GM12872 (cell line): ENCODE results near the gene EVC.

Experiments
- TF ChIP-seq, protein P1 (sequence below): IDR thresholded peaks from 3 replicates; pipeline ENCODE4 v1.5.1; 2011; ENCODE audit warnings: low read depth, mild to moderate bottlenecking, low read length, moderate library complexity; ENCODE audit not compliant: insufficient read depth

Gene EVC

DNA sequence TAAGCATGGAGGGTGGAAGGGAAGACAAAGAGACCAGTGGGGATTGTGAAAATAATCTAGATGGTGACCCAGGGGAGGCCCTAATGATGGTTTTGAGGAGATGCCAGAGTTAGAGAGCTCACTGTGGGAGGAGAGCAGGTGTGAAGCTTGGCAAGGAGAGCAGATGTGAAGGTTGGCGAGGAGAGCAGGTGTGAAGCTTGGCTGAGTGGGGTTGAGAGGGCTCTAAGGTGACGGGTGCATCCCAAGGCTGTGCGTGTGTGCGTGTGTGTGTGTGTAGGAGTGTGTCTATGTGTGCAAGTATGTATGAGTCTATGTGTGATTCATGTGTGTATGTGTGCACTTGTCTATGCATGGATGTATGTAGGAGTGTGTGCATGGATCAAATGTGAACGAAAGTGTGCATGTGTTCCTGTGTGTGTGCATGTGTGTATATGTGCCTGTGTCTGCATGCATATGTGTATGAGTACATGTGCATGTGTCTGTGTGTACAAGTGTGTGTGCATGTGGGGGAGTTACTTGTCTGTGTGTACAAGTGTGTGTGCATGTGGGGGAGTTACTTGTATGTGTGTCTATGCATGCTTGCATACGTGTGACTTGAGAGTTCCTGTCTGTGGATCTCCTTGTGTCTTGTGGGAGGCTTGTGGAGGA is 72.0 kb downstream of the EVC start:
- TF ChIP-seq, protein P1, sequence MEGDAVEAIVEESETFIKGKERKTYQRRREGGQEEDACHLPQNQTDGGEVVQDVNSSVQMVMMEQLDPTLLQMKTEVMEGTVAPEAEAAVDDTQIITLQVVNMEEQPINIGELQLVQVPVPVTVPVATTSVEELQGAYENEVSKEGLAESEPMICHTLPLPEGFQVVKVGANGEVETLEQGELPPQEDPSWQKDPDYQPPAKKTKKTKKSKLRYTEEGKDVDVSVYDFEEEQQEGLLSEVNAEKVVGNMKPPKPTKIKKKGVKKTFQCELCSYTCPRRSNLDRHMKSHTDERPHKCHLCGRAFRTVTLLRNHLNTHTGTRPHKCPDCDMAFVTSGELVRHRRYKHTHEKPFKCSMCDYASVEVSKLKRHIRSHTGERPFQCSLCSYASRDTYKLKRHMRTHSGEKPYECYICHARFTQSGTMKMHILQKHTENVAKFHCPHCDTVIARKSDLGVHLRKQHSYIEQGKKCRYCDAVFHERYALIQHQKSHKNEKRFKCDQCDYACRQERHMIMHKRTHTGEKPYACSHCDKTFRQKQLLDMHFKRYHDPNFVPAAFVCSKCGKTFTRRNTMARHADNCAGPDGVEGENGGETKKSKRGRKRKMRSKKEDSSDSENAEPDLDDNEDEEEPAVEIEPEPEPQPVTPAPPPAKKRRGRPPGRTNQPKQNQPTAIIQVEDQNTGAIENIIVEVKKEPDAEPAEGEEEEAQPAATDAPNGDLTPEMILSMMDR: no peak

DNA sequence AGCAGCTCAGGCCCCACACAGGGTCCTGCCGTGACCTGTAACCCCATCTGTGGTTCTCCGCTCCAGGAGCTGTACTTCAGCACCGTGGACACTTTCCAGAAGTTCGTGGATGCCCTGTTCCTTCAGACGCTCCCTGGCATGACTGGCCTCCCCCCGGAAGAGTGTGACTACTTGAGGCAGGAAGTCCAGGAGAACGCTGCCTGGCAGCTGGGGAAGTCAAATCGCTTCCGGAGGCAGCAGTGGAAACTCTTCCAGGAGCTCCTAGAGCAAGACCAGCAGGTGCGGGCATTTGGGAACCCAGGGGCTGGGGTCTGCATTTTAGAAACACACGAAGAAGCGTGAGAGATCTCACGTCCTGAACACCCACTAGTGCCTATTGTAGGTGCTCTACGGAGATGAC is 72.5 kb downstream of the EVC start:
- TF ChIP-seq, protein P1: no peak

DNA sequence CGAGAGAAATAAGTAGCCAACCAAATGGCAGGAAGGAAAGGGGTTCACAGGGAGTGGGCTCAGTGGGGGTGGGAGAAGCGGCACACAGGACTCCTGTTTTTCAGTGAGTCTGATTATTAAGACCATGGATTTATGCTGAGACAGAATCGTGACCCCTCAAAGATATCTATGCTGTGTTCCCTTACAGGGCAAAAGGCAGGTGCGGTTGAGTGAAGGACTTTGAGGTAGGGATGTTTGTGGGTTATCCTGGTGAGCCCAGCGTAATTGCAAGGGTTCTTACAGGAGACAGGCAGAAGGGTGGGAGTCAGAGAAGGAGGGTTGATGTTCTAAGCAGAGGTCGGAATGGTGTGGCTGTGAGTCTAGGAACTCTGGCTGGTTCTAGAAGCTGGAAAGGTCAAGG is 73.0 kb downstream of the EVC start:
- TF ChIP-seq, protein P1: no peak

DNA sequence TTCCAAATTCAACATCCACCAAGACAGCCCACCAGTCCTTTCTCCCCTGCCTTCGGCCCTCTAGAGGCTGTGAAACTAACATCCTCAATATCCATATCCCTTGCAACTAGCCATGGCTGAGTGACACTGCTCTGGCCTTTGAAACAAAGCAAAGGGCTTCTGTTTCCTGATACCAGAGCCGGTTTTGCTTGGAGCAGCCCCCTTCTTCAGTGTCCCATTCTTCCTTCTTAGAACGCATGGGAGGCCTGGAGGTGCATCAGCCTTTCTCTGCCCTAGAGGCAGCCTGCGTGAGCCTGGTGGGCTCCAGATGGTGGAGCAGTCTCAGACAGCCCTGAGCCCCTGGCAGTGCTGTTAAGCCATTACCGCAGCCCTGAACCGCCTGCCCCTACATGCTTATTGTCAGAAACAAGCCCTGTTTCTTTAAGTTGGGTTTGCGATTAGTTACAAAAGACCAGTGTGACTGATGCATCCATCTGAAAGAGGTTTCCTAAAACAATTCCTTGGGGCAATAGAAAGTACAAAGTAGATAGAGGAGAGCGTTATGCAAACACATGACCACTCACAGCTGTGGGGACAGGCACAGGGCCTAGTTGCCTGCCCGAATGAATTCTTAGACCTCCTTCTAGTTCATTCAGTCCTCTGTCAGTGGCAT is 74.1 kb downstream of the EVC start:
- TF ChIP-seq, protein P1: no peak

DNA sequence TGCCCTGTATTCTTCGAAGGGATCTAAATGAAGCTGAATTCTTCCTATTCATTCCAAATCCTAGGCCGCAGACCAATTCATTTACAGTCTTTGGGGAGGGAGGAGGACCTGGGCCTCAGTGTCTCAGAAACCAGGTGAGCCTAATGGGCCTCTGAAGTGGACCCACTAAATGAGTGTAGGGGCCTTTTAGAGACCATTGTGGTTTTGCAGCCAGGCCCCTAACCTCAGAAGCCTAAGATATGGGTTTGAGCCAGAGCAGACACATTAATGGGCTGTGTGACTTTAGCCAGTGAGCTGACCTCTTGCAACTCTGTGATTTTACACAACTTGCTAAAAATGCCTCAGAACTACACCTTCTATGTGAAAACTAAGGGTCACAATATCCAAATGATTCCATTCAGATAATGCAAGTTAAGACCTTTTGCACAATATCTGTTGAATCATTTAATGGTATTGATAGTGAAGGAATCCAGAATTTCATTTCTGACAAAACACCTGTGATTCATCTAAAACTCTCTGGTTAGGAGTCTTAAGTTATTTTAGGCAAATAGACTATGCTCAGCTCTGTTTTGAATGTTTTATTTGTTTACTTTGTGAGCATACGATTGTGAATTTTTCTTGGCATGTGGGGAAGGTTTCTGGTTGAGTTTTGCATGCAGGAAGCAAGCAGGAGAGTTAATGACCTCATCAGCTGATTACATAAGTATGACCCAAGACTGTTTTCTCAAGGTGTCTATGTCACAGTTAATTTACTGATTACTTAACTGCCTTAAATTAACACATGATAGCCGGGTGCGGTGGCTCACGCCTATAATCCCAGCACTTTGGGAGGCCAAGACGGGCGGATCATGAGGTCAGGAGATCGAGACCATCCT is 75.0 kb downstream of the EVC start:
- TF ChIP-seq, protein P1: no peak

DNA sequence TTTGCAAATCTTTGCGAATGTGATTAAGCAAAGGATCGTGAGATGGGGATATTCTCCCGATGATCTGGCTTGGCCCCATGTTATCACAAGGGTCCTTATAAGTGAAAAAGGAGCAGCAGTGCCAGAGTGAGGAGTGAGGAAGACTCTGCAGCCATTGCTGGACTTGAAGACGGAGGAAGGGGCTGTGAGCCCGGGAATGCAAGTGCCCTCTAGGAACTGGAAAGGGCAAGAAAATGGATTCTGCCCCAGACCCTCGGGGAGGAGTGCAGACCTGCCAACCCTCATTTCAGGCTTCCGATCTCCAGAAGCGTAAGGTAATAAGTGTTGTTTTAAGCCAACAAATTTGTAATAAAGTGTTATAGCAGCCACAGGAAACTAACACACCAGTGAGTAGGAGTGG is 76.3 kb downstream of the EVC start:
- TF ChIP-seq, protein P1: no peak

DNA sequence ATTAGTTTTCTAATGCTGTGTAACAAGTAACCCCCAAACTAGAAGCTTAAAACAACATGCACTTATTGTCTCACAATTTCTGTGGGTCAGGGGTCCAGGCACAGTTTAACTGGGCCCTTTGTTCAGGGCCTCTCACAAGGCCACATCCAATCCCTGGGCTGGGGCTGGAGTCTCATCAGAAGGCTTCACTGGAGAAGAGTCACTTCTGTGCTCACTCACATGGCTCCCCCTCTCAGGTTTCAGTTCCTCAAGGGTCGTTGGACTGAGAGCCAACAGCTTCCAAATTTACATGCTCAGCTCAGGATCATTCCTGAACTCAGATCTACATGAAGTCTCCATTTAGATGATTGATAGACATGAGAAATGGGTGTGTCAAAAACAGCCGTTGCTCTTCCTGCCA is 77.1 kb downstream of the EVC start:
- TF ChIP-seq, protein P1: no peak
